ENCODE results near the gene OR2C3.
"Not testable (repeated sequence)": the region's sequence is repeated elsewhere in the genome, so short reads cannot be mapped to it uniquely, and the experiment has no call there.

Gene OR2C3

DNA sequence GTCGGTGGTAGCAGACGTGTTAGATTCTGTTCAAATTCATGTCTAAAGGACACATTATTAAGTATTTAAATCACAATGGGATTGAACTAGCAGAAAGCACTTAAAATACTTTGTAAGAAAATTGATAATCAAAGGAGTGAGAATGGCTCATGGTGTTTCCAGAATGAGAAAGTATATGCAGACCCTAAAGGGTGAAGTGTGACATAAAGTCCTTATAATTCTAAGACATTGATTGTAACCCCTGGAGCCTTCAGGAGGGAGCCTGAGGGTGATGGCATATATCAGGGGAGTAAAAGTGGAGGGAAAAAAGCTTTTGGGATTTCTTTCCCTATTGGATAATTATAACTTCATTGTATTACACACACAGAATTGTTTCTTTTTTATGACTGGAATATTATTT is at the start of gene OR2C3:
OR2C3 (minus strand) TSS at position 101 of the 400 bp plus-strand sequence. CDS start 3,929 bp downstream, outside the sequence.
- DNase-seq (ENCODE audit: low read depth in 1 of 2, low spot score in 1 of 2): no peak

DNA sequence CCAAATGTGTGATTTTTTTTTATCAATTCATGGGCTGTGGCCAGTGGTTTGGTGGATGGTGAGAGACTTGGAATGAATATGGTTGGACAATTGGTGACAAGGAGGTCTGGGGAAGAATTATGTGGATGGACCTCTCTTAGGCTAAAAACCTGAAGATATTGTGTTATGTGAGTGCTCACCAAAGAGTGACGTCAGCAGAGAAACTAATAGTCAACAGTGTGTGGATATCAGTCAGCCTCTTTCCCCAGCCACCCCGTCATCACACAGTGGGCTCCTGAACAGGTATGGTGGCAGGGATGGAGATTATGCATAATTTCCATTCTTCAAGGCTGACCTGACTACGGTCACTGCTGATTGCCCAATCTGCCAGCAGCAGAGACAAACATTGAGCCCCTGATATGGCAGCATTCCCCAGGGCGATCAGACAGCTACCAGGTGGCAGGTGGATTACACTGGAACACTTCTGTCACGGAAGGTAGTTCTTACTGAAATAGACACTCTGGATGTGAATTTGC is 42.8 kb upstream of the OR2C3 start:
- DNase-seq (ENCODE audit: low read depth in 1 of 2, low spot score in 1 of 2): no peak

DNA sequence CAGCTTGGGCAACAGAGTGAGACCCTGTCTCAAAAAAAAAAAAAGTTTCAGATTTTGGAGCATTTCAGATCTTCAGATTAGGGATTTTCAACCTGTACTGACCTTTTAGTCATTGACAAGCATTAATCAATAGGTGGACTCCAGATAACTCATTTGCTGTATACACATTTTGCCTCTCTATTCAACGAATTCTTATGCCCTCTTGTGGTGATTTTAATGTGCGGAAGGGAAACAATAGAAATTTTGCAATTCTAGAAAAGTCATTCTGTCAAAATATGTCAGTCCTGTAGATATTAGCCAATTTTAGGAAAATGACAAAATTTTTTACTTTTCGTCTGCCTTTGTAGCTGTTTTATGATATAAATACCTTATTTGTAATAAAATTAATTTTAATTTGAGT is 40.3 kb upstream of the OR2C3 start:
- DNase-seq (ENCODE audit: low read depth in 1 of 2, low spot score in 1 of 2): no peak

DNA sequence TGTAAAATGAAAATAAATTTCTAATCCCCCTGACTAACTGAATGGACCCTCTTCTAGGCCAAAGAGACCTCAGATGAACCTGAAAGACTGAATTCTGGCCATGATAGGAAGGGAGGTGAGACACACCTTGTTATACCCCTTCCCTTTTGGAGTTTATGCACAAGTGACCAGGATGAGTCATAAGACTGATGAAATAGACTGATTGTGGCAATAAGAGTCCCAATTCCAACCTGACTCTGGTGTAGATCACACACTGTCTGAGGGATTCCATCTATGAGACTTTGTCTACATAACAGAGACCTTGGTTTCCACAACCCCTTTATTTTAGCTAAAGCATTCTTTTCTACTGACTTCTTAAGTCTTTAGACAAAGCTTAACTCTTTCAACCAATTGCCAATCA is 38.4 kb upstream of the OR2C3 start:
- DNase-seq (ENCODE audit: low read depth in 1 of 2, low spot score in 1 of 2): no peak

DNA sequence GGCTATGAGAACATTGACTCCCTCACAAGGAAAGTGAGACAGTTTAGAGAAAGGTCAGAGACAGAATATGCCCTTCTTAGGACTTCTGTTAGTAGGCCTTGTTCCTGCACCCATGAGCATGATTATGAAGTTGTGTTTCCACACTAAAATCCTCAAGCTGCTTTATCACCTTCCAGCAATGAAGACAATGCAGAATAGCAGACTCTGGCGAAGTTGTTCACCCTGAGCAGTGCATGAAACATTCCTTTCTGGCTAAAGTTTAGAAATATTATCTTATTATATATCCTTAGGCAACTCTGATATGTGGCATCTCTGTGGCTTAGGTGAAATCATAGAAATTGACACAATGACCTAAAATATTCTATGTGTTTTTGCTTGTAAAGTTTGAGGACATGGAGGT is 38.0 kb upstream of the OR2C3 start:
- DNase-seq (ENCODE audit: low read depth in 1 of 2, low spot score in 1 of 2): no peak

DNA sequence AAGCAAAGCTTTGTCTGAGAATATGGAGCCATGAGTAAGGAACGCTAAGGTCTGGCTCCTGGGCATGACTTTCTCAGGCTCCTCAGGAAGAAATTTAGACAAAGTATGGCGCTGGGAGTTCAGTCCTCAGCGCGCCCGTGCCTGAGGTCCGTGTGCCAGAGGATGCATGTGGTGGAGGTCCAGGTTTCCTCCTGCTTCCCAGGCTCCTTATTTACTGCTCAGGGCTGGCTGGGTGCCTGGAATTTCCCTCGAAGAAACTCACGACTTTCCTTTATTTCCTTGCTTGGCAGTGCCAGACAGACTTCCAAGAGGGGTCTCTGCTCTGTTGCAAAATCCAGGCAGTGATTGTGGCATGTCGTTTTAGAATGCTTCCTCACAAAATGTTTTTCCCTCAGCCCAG is 26.0 kb upstream of the OR2C3 start:
- no peak for DNase-seq (ENCODE audit: low read depth in 1 of 2, low spot score in 1 of 2)

DNA sequence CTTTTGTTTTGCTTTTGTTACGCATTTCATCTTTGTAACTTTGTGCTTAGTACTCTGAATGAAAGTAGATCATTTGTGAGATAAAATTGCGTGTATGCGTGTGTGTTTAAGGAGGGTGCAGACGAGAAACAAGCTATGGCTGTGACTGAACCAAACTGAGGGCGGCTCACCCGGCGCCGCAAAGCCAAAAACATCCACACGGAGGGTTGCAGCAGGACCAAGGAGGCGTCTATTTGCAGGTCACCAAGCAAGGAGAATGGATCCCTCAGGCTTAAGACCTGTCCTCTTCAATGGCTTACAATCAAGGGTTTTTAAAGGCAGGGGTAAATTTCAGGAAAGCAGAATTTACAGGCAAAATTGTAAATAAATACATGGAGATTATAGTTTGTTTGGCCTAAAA is 25.5 kb upstream of the OR2C3 start:
- DNase-seq (ENCODE audit: low read depth in 1 of 2, low spot score in 1 of 2): no peak

DNA sequence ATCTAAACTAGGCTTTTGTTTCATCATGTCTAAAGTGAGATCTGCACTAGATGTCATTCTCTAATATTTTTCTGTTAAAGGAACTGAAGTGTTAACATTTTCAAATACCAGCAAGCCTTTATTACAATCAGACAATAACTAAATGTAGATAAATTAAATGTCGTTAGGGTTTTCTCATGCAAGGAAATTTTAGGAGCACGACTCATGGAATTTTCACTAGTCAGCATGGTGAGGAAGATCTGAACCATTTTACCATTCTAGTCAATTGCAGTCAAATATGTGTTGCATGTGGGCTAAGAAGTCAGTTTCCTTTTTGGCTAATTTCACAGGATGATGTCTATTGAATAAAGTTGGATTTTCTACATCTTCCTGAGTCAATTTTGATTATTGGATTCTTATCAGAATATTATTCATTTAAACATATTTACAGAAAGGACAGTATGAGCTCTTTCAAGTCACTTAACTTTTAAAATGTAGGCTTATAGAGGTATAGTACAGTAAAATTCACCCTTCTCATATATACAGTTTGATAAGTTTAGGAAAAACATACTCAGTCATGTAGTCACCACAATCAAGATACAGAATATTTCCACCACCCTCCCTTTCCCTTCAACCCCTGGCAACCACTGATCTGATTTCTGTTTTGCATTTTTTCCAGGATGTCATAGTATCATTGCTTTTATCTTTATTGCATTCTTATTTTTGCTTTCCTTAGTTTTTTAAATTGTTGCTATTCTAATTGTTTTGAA is 21.9 kb upstream of the OR2C3 start:
- no peak for DNase-seq (ENCODE audit: low read depth in 1 of 2, low spot score in 1 of 2)

DNA sequence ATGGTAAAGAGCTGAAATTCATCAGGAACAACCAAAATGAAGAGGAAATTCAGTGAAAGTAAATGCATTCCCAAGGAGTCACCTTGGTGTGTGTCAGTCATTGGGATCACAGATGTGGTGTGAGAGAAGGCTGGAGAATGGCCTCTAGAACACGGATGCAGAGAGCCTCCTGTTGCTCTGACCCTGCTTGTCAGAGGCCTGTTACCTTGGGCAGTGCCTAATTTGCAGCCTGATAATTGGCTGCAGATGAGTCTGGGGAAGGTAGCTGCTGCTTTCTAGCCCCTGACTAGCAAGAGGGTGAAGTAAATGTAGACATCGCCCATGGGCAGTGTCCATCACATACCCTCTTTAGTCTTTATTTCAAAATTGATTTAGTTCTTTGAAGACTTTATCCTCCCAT is 16.0 kb upstream of the OR2C3 start:
- DNase-seq (ENCODE audit: low read depth in 1 of 2, low spot score in 1 of 2): no peak

DNA sequence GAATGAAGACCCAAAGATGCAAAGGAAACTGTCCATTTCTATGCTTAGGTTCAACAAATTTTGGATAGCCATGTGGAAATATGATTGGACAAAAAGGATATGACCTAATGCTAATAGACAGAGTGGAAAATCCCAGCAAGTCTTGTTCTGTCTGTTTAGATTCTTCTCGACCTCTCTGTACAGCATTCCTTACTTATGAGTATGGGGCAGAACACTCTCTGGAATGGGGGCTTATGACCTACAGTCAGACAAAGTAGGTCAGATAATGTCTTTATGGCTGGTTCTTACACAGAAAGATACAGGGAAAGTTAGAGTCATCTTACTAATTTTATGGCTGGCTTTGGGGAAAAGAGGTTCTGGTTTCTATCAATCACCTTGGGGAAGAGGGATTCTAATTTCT is 15.5 kb upstream of the OR2C3 start:
- DNase-seq (ENCODE audit: low read depth in 1 of 2, low spot score in 1 of 2): no peak

DNA sequence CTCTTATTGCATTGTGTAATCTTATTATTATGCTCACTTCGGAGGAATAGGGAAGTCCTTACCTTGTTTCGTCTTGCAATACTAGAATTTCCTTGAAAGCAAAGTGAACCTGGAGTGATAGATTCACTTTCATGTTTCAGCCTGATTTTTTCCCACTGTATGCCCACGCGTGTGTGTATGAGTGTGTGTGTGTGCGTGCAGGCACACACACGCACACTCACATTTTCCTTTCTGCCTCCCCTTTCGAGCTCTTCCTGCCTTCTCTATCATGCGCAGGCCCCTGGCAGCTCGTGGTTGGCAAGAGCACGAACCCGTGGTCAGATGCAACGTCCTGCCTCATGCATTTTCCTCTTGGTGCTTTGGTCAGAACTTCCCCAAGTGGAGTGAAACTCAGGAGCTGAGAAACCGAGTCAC is 12.5 kb upstream of the OR2C3 start, which contains the start of gene GCSAML:
GCSAML (plus strand) TSS at position 366 of the 414 bp plus-strand sequence. CDS start 58 bp downstream, outside the sequence.
- peak in 1 of 2 donors; percentile 11 for DNase-seq (ENCODE audit: low read depth in 1 of 2, low spot score in 1 of 2)

DNA sequence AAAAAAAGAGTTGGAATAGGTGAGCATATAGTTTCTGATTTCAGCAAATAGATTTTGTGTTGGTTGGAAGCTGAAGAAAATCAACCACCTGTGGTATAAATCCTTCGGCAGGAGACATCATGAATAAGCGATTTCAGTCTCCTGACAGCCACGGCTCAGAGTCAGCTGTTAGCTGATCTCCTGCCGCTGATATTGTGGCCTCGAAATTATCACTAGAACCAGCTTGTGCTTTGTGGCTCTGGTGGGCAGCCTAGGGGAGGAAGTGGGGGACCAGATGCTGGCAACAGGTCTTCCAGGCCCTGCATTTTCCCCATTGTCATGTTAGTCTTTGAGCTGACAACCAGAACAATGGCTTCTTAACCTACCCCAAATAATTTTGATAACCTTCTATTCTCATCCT is 11.9 kb upstream of the OR2C3 start:
- DNase-seq (ENCODE audit: low read depth in 1 of 2, low spot score in 1 of 2): no peak

DNA sequence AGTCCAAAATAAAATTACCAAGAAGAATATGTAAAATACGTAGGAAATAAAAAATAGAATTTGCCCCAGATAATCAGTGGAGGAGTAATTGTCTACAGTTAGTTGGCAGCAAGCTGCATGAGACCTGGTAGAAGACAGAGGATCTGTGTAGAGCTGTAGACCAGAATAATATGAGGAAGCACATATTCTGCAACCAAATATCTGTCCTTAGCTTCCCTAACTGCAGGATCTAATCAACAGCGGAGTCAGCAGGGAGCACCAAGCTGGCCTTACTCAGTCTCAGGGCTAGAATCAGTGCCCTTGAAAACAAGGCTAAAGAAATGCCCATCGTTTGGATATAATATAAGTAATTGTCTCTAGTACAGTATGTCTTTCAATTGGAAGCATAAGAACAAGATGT is 6.6 kb upstream of the OR2C3 start:
- no peak for DNase-seq (ENCODE audit: low read depth in 1 of 2, low spot score in 1 of 2)

DNA sequence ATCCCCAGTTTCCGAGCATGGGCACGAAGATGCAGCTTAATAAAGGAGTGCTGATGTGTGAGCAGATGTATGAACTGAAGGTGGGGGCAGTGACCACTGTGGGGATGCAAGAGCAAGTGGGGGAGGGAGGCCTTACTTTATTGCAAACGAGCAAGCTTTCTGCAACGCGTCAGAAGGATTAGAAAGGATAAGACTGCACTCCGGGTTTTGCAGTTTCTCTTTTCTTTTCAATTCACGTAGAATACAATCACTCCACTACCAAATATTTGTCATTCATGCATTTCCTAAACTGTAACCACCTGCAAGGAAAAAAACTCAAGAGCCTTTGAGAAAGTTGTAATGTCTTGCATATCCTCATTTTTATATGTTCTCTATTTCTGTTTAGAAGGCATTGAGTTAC is 4.3 kb upstream of the OR2C3 start:
- no peak for DNase-seq (ENCODE audit: low read depth in 1 of 2, low spot score in 1 of 2)

DNA sequence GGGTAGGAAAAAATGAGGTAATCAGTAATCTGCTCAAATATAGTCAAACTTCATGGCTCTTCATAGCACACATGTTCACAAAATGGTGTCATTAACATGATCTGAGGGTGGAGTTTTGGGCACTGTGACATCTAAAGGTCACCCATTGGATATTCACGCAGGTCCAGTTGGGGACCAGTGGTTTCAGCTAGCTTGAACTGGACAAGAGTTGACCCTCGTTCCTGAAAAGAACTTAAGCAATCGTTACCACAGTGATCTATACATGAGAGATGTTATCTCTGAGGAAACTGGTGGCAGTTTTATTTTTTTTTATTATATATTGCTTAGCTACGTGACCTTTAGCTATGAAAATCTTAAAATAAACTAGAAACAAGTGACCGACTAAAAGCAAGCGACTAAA is 3.0 kb upstream of the OR2C3 start:
- no peak for DNase-seq (ENCODE audit: low read depth in 1 of 2, low spot score in 1 of 2)

DNA sequence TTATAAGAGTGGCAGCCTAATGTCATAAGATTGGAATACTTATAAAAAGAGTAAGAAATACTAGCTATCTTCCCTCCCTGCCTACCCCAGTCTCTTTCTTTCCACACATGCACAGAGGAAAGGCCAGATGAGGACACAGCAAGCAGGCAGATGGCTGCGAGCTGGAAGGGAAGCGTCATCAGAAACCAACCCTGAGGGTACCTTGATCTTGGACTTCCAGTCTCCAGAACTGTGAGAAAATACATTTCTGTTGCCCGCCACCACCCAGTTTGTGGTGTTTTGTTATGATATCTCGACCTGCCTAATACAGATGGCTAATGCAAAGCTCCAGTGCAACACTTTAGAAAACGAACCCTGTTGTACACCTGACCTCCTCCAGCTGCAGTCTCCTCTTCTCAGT is 2.3 kb upstream of the OR2C3 start:
- no peak for DNase-seq (ENCODE audit: low read depth in 1 of 2, low spot score in 1 of 2)

DNA sequence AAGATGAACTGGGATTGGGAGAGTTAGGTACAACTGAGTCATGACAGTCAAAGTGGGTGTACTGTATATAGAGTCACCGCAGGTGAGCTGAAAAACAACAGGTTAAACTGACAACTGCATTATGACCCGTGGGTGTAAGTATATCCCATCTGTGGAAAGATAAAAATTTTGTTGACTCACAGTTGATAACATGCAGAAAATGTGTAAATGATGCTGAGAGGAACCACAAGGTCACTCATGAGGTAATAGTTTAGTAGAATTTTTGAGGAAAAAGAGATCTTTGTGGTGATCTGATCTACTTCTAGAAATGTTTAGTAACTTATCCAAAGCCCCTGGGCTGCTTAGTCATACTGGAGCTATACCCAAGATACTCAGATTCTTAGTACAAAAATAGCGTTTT is 838 bp downstream of the OR2C3 start:
- no peak for DNase-seq (ENCODE audit: low read depth in 1 of 2, low spot score in 1 of 2)

DNA sequence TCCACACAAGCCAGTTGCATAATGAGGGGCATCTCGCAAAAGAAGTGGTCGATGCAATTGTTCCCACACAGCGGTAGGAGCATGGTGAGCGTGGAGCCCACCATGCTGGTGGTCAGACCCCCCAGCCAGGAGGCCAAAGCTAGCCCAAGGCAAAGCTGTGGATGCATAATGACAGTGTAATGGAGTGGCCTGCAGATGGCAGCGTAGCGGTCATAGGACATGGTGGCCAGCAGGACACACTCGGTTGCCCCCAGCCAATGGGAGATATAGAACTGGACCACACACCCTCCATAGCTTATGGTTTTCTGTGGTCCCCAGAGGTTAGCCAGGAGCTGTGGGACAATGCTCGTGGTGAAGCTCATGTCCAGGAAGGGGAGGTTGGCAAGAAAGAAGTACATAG is 4.3 kb downstream of the OR2C3 start:
- no peak for DNase-seq (ENCODE audit: low read depth in 1 of 2, low spot score in 1 of 2)

DNA sequence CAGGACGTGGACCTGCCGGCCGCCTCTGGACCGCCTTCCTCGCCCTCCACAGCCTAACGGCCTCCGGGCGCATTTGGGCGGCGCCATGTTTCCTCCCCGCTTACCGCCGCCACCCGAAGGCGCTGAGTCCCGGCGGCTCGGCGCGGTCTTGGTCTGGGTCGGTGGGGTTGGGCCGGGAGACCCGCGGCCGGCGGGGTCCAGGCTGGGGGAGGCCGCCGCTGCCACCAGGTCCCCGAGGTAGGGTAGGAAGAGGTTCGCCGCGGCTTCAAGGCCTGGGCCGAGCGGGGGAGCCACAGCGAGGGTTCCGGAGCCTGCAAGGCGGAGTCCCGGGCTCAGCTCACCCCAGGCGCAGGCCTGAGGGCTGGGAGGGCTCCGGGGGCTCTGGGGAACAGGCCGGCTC is 5.5 kb downstream of the OR2C3 start:
- no peak for DNase-seq (ENCODE audit: low read depth in 1 of 2, low spot score in 1 of 2)

DNA sequence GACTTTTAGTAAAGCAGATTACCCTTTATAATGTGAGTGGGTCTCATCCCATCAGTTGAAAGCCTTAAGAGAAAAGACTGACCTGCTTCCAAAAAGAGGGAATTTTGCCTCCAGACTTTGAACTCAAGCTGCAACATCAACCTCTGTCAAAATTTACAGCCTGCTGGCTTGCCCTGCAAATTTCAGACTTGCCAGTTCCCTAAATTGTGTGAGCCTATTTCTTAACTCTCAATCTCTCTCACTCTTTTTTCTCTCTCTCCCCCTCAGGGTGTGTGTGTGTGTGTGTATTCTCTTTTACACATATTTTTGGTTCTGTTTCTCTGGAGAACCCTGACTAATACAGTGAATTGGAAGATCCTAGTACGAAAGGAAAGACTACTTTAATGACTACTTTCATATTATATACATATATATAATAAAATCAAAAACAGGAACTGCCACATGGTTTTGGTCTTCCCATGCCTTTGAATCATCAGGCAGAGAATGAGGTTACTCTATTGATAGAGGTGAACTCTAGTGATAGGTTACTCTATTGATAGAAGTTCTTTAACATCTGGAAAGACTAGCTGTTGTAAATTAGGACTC is 6.4 kb downstream of the OR2C3 start:
- no peak for DNase-seq (ENCODE audit: low read depth in 1 of 2, low spot score in 1 of 2)

DNA sequence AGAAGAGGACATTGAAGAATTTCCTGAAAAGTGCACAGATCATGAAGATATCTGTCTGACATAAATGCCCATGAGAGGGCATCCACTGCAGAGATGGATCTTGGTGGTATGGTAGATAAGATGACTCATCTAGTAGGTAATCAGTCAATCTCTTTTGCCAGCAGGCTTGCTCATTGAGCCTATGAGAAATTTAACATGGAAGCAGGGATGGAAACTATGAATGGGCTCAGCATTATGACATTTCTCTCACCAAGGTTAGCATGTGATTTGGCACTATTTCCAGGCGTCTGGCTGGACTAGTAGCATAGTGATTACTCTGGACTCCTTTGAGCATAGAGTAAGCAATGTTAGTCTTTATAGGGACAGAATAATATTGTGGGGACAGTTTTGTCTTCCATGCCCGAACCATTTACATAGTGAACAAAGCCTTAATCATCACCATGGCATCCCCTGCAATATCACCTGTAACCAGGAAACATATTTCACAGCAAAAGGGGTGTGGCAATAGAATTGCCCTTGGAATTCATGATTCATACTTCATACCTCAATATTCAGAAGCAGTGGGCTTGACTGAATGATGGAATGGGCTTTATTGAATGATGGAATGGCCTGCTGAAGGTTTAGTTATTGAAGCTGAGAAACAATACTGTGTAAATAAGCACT is 7.3 kb downstream of the OR2C3 start:
- no peak for DNase-seq (ENCODE audit: low read depth in 1 of 2, low spot score in 1 of 2)

DNA sequence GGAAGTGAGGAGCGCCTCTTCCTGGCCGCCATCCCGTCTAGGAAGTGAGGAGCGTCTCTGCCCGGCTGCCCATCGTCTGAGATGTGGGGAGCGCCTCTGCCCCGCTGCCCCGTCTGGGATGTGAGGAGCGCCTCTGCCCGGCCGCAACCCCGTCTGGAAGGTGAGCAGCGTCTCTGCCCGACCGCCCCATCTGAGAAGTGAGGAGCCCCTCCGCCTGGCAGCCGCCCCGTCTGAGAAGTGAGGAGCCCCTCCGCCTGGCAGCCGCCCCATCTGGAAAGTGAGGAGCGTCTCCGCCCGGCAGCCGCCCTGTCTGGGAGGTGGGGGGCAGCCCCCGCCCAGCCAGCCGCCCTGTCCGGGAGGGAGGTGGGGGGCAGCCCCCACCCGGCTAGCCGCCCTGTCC is 14.4 kb downstream of the OR2C3 start:
- not testable (repeated sequence) for DNase-seq (ENCODE audit: low read depth in 1 of 2, low spot score in 1 of 2)

Measured in activated CD4-positive, alpha-beta T cell treated with anti-CD3 and anti-CD28 coated beads, Interleukin-2, amount 50 U/mL, for 24 hours (primary cell).